Mesenchymal stem cell (in vitro differentiated cells and primary cell): ENCODE measurements around the gene DSCAML1.

Experiments used
- DNase-seq: peaks from one replicate; pipeline ENCODE4 v3.0.0-alpha.2; 2013
- H2AFZ ChIP-seq: one replicate; pipeline ENCODE4 v1.6.1; 2013; ENCODE audit warnings: low read depth, mild to moderate bottlenecking, control low read depth, inconsistent platforms, low read length, moderate library complexity
- H2AK5ac ChIP-seq: 2 replicates; pipeline ENCODE4 v1.6.1; 2013; ENCODE audit warnings: low read length, moderate library complexity, mild to moderate bottlenecking, inconsistent platforms; ENCODE audit not compliant: severe bottlenecking
- H2BK120ac ChIP-seq: one replicate; pipeline ENCODE4 v1.6.1; 2013; ENCODE audit warnings: low read depth, mild to moderate bottlenecking, inconsistent platforms, low read length, moderate library complexity
- H2BK12ac ChIP-seq, 2 experiments: one replicate each; pipeline ENCODE4 v1.6.1; 2013; ENCODE audit warnings: inconsistent platforms in 2 of 2, low read length in 2 of 2, mild to moderate bottlenecking in 2 of 2, moderate library complexity in 2 of 2, control low read depth in 1 of 2
- H2BK15ac ChIP-seq: one replicate; pipeline ENCODE4 v1.6.1; 2013; ENCODE audit warnings: mild to moderate bottlenecking, low read depth, inconsistent platforms; ENCODE audit not compliant: poor library complexity, severe bottlenecking
- H2BK5ac ChIP-seq: 2 replicates; pipeline ENCODE4 v1.6.1; 2013; ENCODE audit warnings: low read depth, mild to moderate bottlenecking, low read length, control low read depth, inconsistent platforms; ENCODE audit not compliant: poor library complexity, severe bottlenecking
- H3K14ac ChIP-seq, 2 experiments: one replicate each; pipeline ENCODE4 v1.6.1; 2013; ENCODE audit warnings: inconsistent platforms in 2 of 2, low read length in 2 of 2, control low read depth in 1 of 2, mild to moderate bottlenecking in 1 of 2, moderate library complexity in 1 of 2
- H3K18ac ChIP-seq, 2 experiments: one replicate each; pipeline ENCODE4 v1.6.1; 2013; ENCODE audit warnings: inconsistent platforms in 2 of 2, low read length in 2 of 2, control low read depth in 1 of 2, low read depth in 1 of 2, mild to moderate bottlenecking in 1 of 2
- H3K23ac ChIP-seq, 2 experiments: one replicate each; pipeline ENCODE4 v1.6.1; 2013; ENCODE audit warnings: inconsistent platforms in 2 of 2, low read length in 2 of 2, mild to moderate bottlenecking in 2 of 2, moderate library complexity in 2 of 2, control low read depth in 1 of 2
- H3K27ac ChIP-seq: 2 replicates; pipeline ENCODE4 v1.5.1; 2013; ENCODE audit warnings: mild to moderate bottlenecking, moderate library complexity, low read length, control low read depth, inconsistent platforms; ENCODE audit not compliant: poor library complexity, severe bottlenecking
- H3K27me3 ChIP-seq, 2 experiments: 2 replicates each; pipeline versions ENCODE4 v1.6.1 to v1.7.0; 2013; ENCODE audit warnings: low read length in 2 of 2, mild to moderate bottlenecking in 2 of 2, moderate library complexity in 2 of 2, control low read depth in 1 of 2, inconsistent platforms in 1 of 2; ENCODE audit not compliant: control insufficient read depth in 1 of 2, insufficient read depth in 1 of 2
- H3K36me3 ChIP-seq, 2 experiments: 2 replicates each; pipeline versions ENCODE4 v1.6.1 to v1.7.0; 2013; ENCODE audit warnings: low read length in 2 of 2, control low read depth in 1 of 2, inconsistent platforms in 1 of 2, low read depth in 1 of 2, mild to moderate bottlenecking in 1 of 2; ENCODE audit not compliant: insufficient read depth in 2 of 2, control insufficient read depth in 1 of 2
- H3K4ac ChIP-seq, 2 experiments: one replicate each; pipeline ENCODE4 v1.6.1; 2013; ENCODE audit warnings: inconsistent platforms in 2 of 2, low read length in 2 of 2, mild to moderate bottlenecking in 2 of 2, moderate library complexity in 2 of 2, control low read depth in 1 of 2, low read depth in 1 of 2
- H3K4me1 ChIP-seq: 2 replicates; pipeline ENCODE4 v1.6.1; 2013; ENCODE audit warnings: low read depth, low read length, control low read depth; ENCODE audit not compliant: control insufficient read depth, insufficient read depth
- H3K4me2 ChIP-seq: 2 replicates; pipeline ENCODE4 v1.6.1; 2013; ENCODE audit warnings: low read length, mild to moderate bottlenecking, inconsistent platforms; ENCODE audit not compliant: poor library complexity, severe bottlenecking
- H3K4me3 ChIP-seq, 2 experiments: 2 replicates each; pipeline versions ENCODE4 v1.5.1 to v1.7.0; 2013; ENCODE audit warnings: low read length in 2 of 2, mild to moderate bottlenecking in 2 of 2, control low read depth in 1 of 2, low read depth in 1 of 2; ENCODE audit not compliant: insufficient read depth in 1 of 2
- H3K79me1 ChIP-seq: replicated peaks from 2 replicates; pipeline ENCODE4 v1.6.1; 2013; ENCODE audit warnings: mild to moderate bottlenecking, control low read depth, low read length, inconsistent platforms; ENCODE audit not compliant: poor library complexity, severe bottlenecking
- H3K9ac ChIP-seq: 2 replicates; pipeline ENCODE4 v1.7.0; 2013; ENCODE audit warnings: mild to moderate bottlenecking, low read length, moderate library complexity
- H3K9me3 ChIP-seq: 2 replicates; pipeline ENCODE4 v1.7.0; 2013; ENCODE audit warnings: mild to moderate bottlenecking, low read length; ENCODE audit not compliant: control insufficient read depth
- H4K8ac ChIP-seq: one replicate; pipeline ENCODE4 v1.6.1; 2013; ENCODE audit warnings: inconsistent platforms, mild to moderate bottlenecking, low read length, moderate library complexity
- H4K91ac ChIP-seq: one replicate; pipeline ENCODE4 v1.6.1; 2013; ENCODE audit warnings: mild to moderate bottlenecking, low read length, inconsistent platforms
- WGBS: methylation state at CpG from one replicate; pipeline ENCODE4 v1.1.7; 2013; ENCODE audit warnings: mixed read lengths; 5-methylcytosine and 5-hydroxymethylcytosine counted together

Gene DSCAML1

GRCh38 chr11:117722082-117722481 lies 74.9 kb downstream of the DSCAML1 start:
- Histone ChIP-seq H3K18ac (no peak overlapping the region), H4K8ac (no peak overlapping the region), H2BK5ac (no peak overlapping the region), H2AFZ (no peak overlapping the region), H4K91ac (no peak overlapping the region), H3K14ac (no peak overlapping the region), H2BK12ac (no peak overlapping the region), H3K36me3 (no peaks in the 10 kb centered on the region), H3K4me3 (no peak overlapping the region), H3K4ac (no peak overlapping the region), H3K4me2 (no peak overlapping the region), H2AK5ac (no peak overlapping the region), H3K79me1 (peaks cover 4% of the 10 kb centered on the region), H3K27me3 (peaks cover 47 to 65% of the 10 kb centered on the region in 2 experiments), H3K23ac (no peak overlapping the region), H3K4me1 (peaks cover 8% of the 10 kb centered on the region), H2BK120ac (no peak overlapping the region), H3K27ac (no peak overlapping the region), H3K9ac (no peak overlapping the region), H3K9me3 (no peaks in the 10 kb centered on the region), H2BK15ac (no peak overlapping the region)
- no peak for DNase-seq
- WGBS: 100% methylated on average over 1 of the region's 2 CpGs

- Histone ChIP-seq H3K9ac (no peak overlapping the region), H3K14ac (no peak overlapping the region), H3K79me1 (peaks cover 2% of the 10 kb centered on the region), H3K4me3 (no peak overlapping the region), H2BK15ac (no peak overlapping the region), H2BK120ac (no peak overlapping the region), H3K18ac (no peak overlapping the region), H3K27ac (no peak overlapping the region), H2BK12ac (no peak overlapping the region), H3K27me3 (peaks cover 50 to 72% of the 10 kb centered on the region in 2 experiments), H3K23ac (no peak overlapping the region), H3K4ac (no peak overlapping the region), H3K4me1 (peaks cover 8% of the 10 kb centered on the region), H4K91ac (no peak overlapping the region), H3K9me3 (no peaks in the 10 kb centered on the region), H3K36me3 (no peaks in the 10 kb centered on the region), H2AK5ac (no peak overlapping the region), H4K8ac (no peak overlapping the region), H2BK5ac (no peak overlapping the region), H3K4me2 (no peak overlapping the region), H2AFZ (no peak overlapping the region)
- WGBS: 38% methylated on average over 10 of the region's 11 CpGs
- DNase-seq: no peak
These were observed 76.9 kb downstream of the DSCAML1 start for GRCh38 chr11:117720061-117720511.

GRCh38 chr11:117719480-117719879 lies 77.5 kb downstream of the DSCAML1 start:
- DNase-seq: no peak
- Histone ChIP-seq H2BK15ac (no peak overlapping the region), H2BK12ac (no peak overlapping the region), H2AK5ac (no peak overlapping the region), H3K4me2 (no peak overlapping the region), H4K8ac (no peak overlapping the region), H3K79me1 (peaks cover 2% of the 10 kb centered on the region), H2BK120ac (no peak overlapping the region), H3K4me1 (peaks cover 8% of the 10 kb centered on the region), H2BK5ac (no peak overlapping the region), H3K14ac (no peak overlapping the region), H2AFZ (no peak overlapping the region), H3K4ac (no peak overlapping the region), H3K27ac (no peak overlapping the region), H3K36me3 (no peaks in the 10 kb centered on the region), H3K27me3 (peaks cover 50 to 68% of the 10 kb centered on the region in 2 experiments), H3K9ac (no peak overlapping the region), H3K23ac (no peak overlapping the region), H3K18ac (no peak overlapping the region), H3K9me3 (no peaks in the 10 kb centered on the region), H3K4me3 (no peak overlapping the region), H4K91ac (no peak overlapping the region)
- 87% methylated on average over 3 of the region's 4 CpGs for WGBS

GRCh38 chr11:117717485-117718314 lies 79.3 kb downstream of the DSCAML1 start:
- 53% methylated on average over 23 of the region's 25 CpGs for WGBS
- H2BK120ac ChIP-seq: no peak overlapping the region

More at GRCh38 chr11:117717485-117718314, 79.3 kb downstream of the DSCAML1 start:
- H3K9me3 ChIP-seq: no peaks in the 10 kb centered on the region
- peaks cover 42 to 65% of the 10 kb centered on the region in 2 experiments for H3K27me3 ChIP-seq
- no peaks in the 10 kb centered on the region for H3K36me3 ChIP-seq
- no peak overlapping the region for H2AK5ac ChIP-seq
- no peak overlapping the region for H3K4me3 ChIP-seq
- H2BK12ac ChIP-seq: no peak overlapping the region
- no peak overlapping the region for H2AFZ ChIP-seq
- H3K9ac ChIP-seq: no peak overlapping the region
- no peak overlapping the region for H4K8ac ChIP-seq
- H3K4me1 ChIP-seq: peaks cover 8% of the 10 kb centered on the region
- no peak overlapping the region for H3K4ac ChIP-seq
- H2BK15ac ChIP-seq: no peak overlapping the region
- H2BK5ac ChIP-seq: no peak overlapping the region
- no peak overlapping the region for H3K18ac ChIP-seq
- no peak overlapping the region for H3K23ac ChIP-seq
- H3K79me1 ChIP-seq: peaks cover 3% of the 10 kb centered on the region
- H3K14ac ChIP-seq: no peak overlapping the region
- H3K4me2 ChIP-seq: no peak overlapping the region
- no peak overlapping the region for H3K27ac ChIP-seq
- no peak overlapping the region for H4K91ac ChIP-seq
- DNase-seq: no peak
